GM06990 (cell line): ENCODE measurements around the gene ARID1A.

ENCODE experiments used
- DNase-seq: peaks from one replicate; pipeline ENCODE4 v3.0.0-alpha.2; 2011; ENCODE audit not compliant: insufficient read length; ENCODE audit errors: extremely low read depth
- H3K27me3 ChIP-seq: replicated peaks from 2 replicates; pipeline ENCODE4 v1.6.0; 2011; ENCODE audit warnings: low read length; ENCODE audit not compliant: control insufficient read depth, insufficient read depth
- H3K36me3 ChIP-seq: 2 replicates; pipeline ENCODE4 v1.5.1; 2011; ENCODE audit warnings: low read length; ENCODE audit not compliant: control insufficient read depth, insufficient read depth
- H3K4me3 ChIP-seq: replicated peaks from 2 replicates; pipeline ENCODE4 v1.5.1; 2011; ENCODE audit warnings: low read depth, mild to moderate bottlenecking, control low read depth, low read length
- CTCF ChIP-seq: IDR thresholded peaks from 2 replicates; pipeline ENCODE4 v1.5.1; 2011; ENCODE audit warnings: low read length, control low read depth, mild to moderate bottlenecking, inconsistent platforms; ENCODE audit not compliant: insufficient read depth, poor library complexity, severe bottlenecking

Gene ARID1A

GRCh38 chr1:26696654-26697430 lies 1.0 kb downstream of the ARID1A start:
- no peaks in the 10 kb centered on the region for H3K27me3 ChIP-seq
- no peaks in the 10 kb centered on the region for H3K36me3 ChIP-seq
- peak overlapping the region; percentile 88 for H3K4me3 ChIP-seq
- TF ChIP-seq CTCF = no peak
- DNase-seq = peak; percentile 75

- no peak for TF ChIP-seq CTCF
- Histone ChIP-seq H3K27me3 (no peaks in the 10 kb centered on the region), H3K4me3 (peak overlapping the region; percentile 88), H3K36me3 (no peaks in the 10 kb centered on the region)
- DNase-seq = no peak
These were observed 1.7 kb downstream of the ARID1A start for GRCh38 chr1:26697431-26697977.

- no peaks in the 10 kb centered on the region for H3K27me3 ChIP-seq
- peak overlapping the region; percentile 88 for H3K4me3 ChIP-seq
- H3K36me3 ChIP-seq = no peaks in the 10 kb centered on the region
- no peak for TF ChIP-seq CTCF
- DNase-seq = peak; percentile 67
These were observed 2.4 kb downstream of the ARID1A start for GRCh38 chr1:26697978-26698849.

GRCh38 chr1:26700711-26701110 lies 4.9 kb downstream of the ARID1A start:
- no peak for TF ChIP-seq CTCF
- Histone ChIP-seq H3K36me3 (no peaks in the 10 kb centered on the region), H3K4me3 (peak overlapping the region; percentile 88), H3K27me3 (no peaks in the 10 kb centered on the region)
- no peak for DNase-seq

- Histone ChIP-seq H3K36me3 (no peaks in the 10 kb centered on the region), H3K4me3 (peak overlapping the region; percentile 88), H3K27me3 (no peaks in the 10 kb centered on the region)
- no peak for TF ChIP-seq CTCF
- DNase-seq = no peak
These were observed 5.6 kb downstream of the ARID1A start for GRCh38 chr1:26701266-26701994.
